HT-29 (cell line): ENCODE data around the gene TMEM266. TPM values are rescaled to one million over a fixed set of nuclear protein-coding genes. Genes with fewer than 3 reads are reported as not detected.

Experiments used
- DNase-seq: peaks from one replicate; pipeline ENCODE4 v3.0.0-alpha.2; 2015; ENCODE audit warnings: low spot score
- total RNA-seq: library from RNA; depleted of rRNA; stranded (reverse); fragments of >200 nt; shearing (Covaris generic); gene quantifications from 2 replicates; pipeline ENCODE4 v1.2.3, GENCODE V29; 2014

TMEM266 gene
- total RNA-seq, 1 experiment from 2014 or later = not detected

- no peak for DNase-seq
Measured at GRCh38 chr15:76065793-76066192, 6.0 kb downstream of the TMEM266 start.

GRCh38 chr15:76070192-76070591 lies 10.4 kb downstream of the TMEM266 start:
- DNase-seq = no peak

- DNase-seq = no peak
Measured at GRCh38 chr15:76070921-76071635, 11.3 kb downstream of the TMEM266 start.

GRCh38 chr15:76071806-76072205 lies 12.0 kb downstream of the TMEM266 start:
- DNase-seq = no peak

GRCh38 chr15:76073554-76073953 lies 13.8 kb downstream of the TMEM266 start:
- DNase-seq = no peak

- no peak for DNase-seq
Measured at GRCh38 chr15:76075046-76075445, 15.3 kb downstream of the TMEM266 start.

- DNase-seq = no peak
Measured at GRCh38 chr15:76078285-76078877, 18.6 kb downstream of the TMEM266 start.

- DNase-seq = no peak
Measured at GRCh38 chr15:76084256-76084655, 24.5 kb downstream of the TMEM266 start.

- DNase-seq = no peak
Measured at GRCh38 chr15:76098685-76099084, 38.9 kb downstream of the TMEM266 start.

GRCh38 chr15:76099388-76099787 lies 39.6 kb downstream of the TMEM266 start:
- no peak for DNase-seq

- DNase-seq = no peak
Measured at GRCh38 chr15:76100361-76100760, 40.6 kb downstream of the TMEM266 start.

GRCh38 chr15:76101655-76102054 lies 41.9 kb downstream of the TMEM266 start:
- no peak for DNase-seq

- no peak for DNase-seq
Measured at GRCh38 chr15:76105391-76105790, 45.6 kb downstream of the TMEM266 start.

GRCh38 chr15:76105911-76106310 lies 46.1 kb downstream of the TMEM266 start:
- no peak for DNase-seq

GRCh38 chr15:76107169-76107568 lies 47.4 kb downstream of the TMEM266 start:
- DNase-seq = no peak

- DNase-seq = no peak
Measured at GRCh38 chr15:76108021-76108723, 48.4 kb downstream of the TMEM266 start.

- DNase-seq = no peak
Measured at GRCh38 chr15:76109046-76109445, 49.3 kb downstream of the TMEM266 start.

- DNase-seq = no peak
Measured at GRCh38 chr15:76114561-76114960, 54.8 kb downstream of the TMEM266 start.

- DNase-seq = no peak
Measured at GRCh38 chr15:76116138-76116885, 56.5 kb downstream of the TMEM266 start.

- DNase-seq = no peak
Measured at GRCh38 chr15:76117181-76117580, 57.4 kb downstream of the TMEM266 start.

GRCh38 chr15:76118767-76119166 lies 59.0 kb downstream of the TMEM266 start:
- no peak for DNase-seq

- no peak for DNase-seq
Measured at GRCh38 chr15:76123031-76123430, 63.2 kb downstream of the TMEM266 start.
